Trophoblast cell (in vitro differentiated cells and primary cell): ENCODE results near the gene COL13A1.

Experiments used
- DNase-seq, 2 donors: peaks; one replicate each; pipeline ENCODE4 v3.0.0-alpha.2; 2016
- H2AFZ ChIP-seq: 2 replicates; pipeline ENCODE4 v1.6.1; 2013; ENCODE audit warnings: low read length, moderate library complexity, mild to moderate bottlenecking; ENCODE audit not compliant: insufficient read depth, poor library complexity
- H2AK5ac ChIP-seq: 2 replicates; pipeline ENCODE4 v1.6.1; 2013; ENCODE audit warnings: mild to moderate bottlenecking, low read length
- H2BK120ac ChIP-seq: 2 replicates; pipeline ENCODE4 v1.6.1; 2013; ENCODE audit warnings: low read length, mild to moderate bottlenecking, moderate library complexity; ENCODE audit not compliant: insufficient read depth, poor library complexity
- H2BK12ac ChIP-seq: 2 replicates; pipeline ENCODE4 v1.6.1; 2013; ENCODE audit warnings: mild to moderate bottlenecking, low read length, moderate library complexity
- H2BK5ac ChIP-seq: 2 replicates; pipeline ENCODE4 v1.6.1; 2013; ENCODE audit warnings: low read length, low read depth, moderate library complexity, mild to moderate bottlenecking; ENCODE audit not compliant: poor library complexity
- H3K14ac ChIP-seq: 2 replicates; pipeline ENCODE4 v1.6.1; 2013; ENCODE audit warnings: mild to moderate bottlenecking, low read length
- H3K18ac ChIP-seq: 2 replicates; pipeline ENCODE4 v1.6.1; 2013; ENCODE audit warnings: mild to moderate bottlenecking, low read length
- H3K23ac ChIP-seq: 2 replicates; pipeline ENCODE4 v1.6.1; 2013; ENCODE audit warnings: low read length
- H3K27ac ChIP-seq: 2 replicates; pipeline ENCODE4 v1.5.1; 2013; ENCODE audit warnings: low read depth, mild to moderate bottlenecking, inconsistent platforms, low read length, moderate library complexity
- H3K27me3 ChIP-seq: 2 replicates; pipeline ENCODE4 v1.6.1; 2013; ENCODE audit warnings: inconsistent platforms, mild to moderate bottlenecking, low read length, moderate library complexity; ENCODE audit not compliant: insufficient read depth
- H3K36me3 ChIP-seq, 2 experiments: 1 replicate in 1 of 2; 2 replicates in 1 of 2; pipeline ENCODE4 v1.6.1; 2013; ENCODE audit warnings: low read length in 2 of 2, mild to moderate bottlenecking in 2 of 2, moderate library complexity in 1 of 2; ENCODE audit not compliant: insufficient read depth in 2 of 2, control insufficient read depth in 1 of 2
- H3K4ac ChIP-seq: 2 replicates; pipeline ENCODE4 v1.6.1; 2013; ENCODE audit warnings: low read depth, mild to moderate bottlenecking, low read length, moderate library complexity
- H3K4me1 ChIP-seq, 2 experiments: 1 replicate in 1 of 2; 2 replicates in 1 of 2; pipeline ENCODE4 v1.6.1; 2013; ENCODE audit warnings: low read length in 2 of 2, mild to moderate bottlenecking in 2 of 2, moderate library complexity in 1 of 2; ENCODE audit not compliant: insufficient read depth in 2 of 2, control insufficient read depth in 1 of 2
- H3K4me2 ChIP-seq: 2 replicates; pipeline ENCODE4 v1.6.1; 2013; ENCODE audit warnings: inconsistent platforms, mild to moderate bottlenecking, low read length, moderate library complexity
- H3K4me3 ChIP-seq: 2 replicates; pipeline ENCODE4 v1.5.1; 2013; ENCODE audit warnings: mild to moderate bottlenecking, low read depth, low read length, inconsistent platforms
- H3K79me1 ChIP-seq: one replicate; pipeline ENCODE4 v1.6.1; 2013; ENCODE audit warnings: low read length
- H3K79me2 ChIP-seq: 2 replicates; pipeline ENCODE4 v1.6.1; 2013; ENCODE audit warnings: low read length, mild to moderate bottlenecking; ENCODE audit not compliant: control insufficient read depth, insufficient read depth, poor library complexity
- H3K9ac ChIP-seq: 2 replicates; pipeline ENCODE4 v1.6.1; 2013; ENCODE audit warnings: mild to moderate bottlenecking, low read length
- H3K9me3 ChIP-seq: 2 replicates; pipeline ENCODE4 v1.6.1; 2013; ENCODE audit warnings: low read depth, mild to moderate bottlenecking, control low read depth, inconsistent platforms, low read length; ENCODE audit not compliant: insufficient read depth
- H4K12ac ChIP-seq: 2 replicates; pipeline ENCODE4 v1.6.1; 2013; ENCODE audit warnings: low read depth, mild to moderate bottlenecking, low read length, moderate library complexity
- H4K8ac ChIP-seq: 2 replicates; pipeline ENCODE4 v1.6.1; 2013; ENCODE audit warnings: low read depth, mild to moderate bottlenecking, low read length, moderate library complexity
- H4K91ac ChIP-seq: one replicate; pipeline ENCODE4 v1.6.1; 2013; ENCODE audit warnings: low read depth, mild to moderate bottlenecking, low read length, moderate library complexity
- WGBS: extraction: QIAGEN DNeasy Blood & Tissue Kit; methylation state at CpG from one replicate; pipeline ENCODE4 v1.1.7; 2013; ENCODE audit warnings: missing lambda C conversion rate; ENCODE audit not compliant: insufficient read length, insufficient coverage; ENCODE audit errors: extremely low coverage; 5-methylcytosine and 5-hydroxymethylcytosine counted together

Gene COL13A1

GRCh38 chr10:69883310-69884023 is 81.8 kb downstream of the COL13A1 start:
- H3K4me1 ChIP-seq: no peaks in the 10 kb centered on the region
- no CpG with 5 or more reads among the region's 5 CpGs for WGBS
- no peak overlapping the region for H2AFZ ChIP-seq
- no peaks in the 10 kb centered on the region for H3K79me2 ChIP-seq
- no peak overlapping the region for H2BK12ac ChIP-seq
- H3K18ac ChIP-seq: no peak overlapping the region
- H3K14ac ChIP-seq: no peak overlapping the region
- no peak overlapping the region for H3K4me2 ChIP-seq
- H4K8ac ChIP-seq: no peak overlapping the region
- H3K4me3 ChIP-seq: no peak overlapping the region
- H3K27me3 ChIP-seq: no peaks in the 10 kb centered on the region
- no peak overlapping the region for H3K4ac ChIP-seq
- H4K91ac ChIP-seq: no peak overlapping the region
- H3K9me3 ChIP-seq: no peaks in the 10 kb centered on the region
- H2BK120ac ChIP-seq: no peak overlapping the region
- no peaks in the 10 kb centered on the region for H3K79me1 ChIP-seq
- no peaks in the 10 kb centered on the region for H3K36me3 ChIP-seq
- no peak overlapping the region for H3K9ac ChIP-seq
- no peak overlapping the region for H2AK5ac ChIP-seq
- no peak overlapping the region for H2BK5ac ChIP-seq
- no peak overlapping the region for H4K12ac ChIP-seq
- no peak for DNase-seq
- no peak overlapping the region for H3K27ac ChIP-seq
- no peak overlapping the region for H3K23ac ChIP-seq

DNA sequence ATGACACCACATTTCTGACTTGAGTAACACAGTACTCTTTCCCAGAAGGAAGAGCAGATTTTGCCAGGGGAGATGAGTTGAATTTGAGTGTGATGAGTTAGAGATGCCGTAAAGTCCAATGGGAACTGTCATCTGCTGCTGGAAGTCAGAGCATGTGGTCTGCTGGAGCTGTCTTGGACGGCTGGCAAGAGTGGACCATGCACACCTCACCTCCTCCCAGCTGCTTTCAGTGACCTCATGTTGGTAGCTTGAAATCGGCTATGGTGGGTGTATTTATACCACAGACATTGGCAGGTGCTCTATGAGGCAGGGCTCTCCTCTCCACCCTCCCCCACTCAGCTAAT is 82.3 kb downstream of the COL13A1 start:
- Histone ChIP-seq H3K79me2 (no peaks in the 10 kb centered on the region), H3K27ac (no peak overlapping the region), H2AFZ (no peak overlapping the region), H3K4me3 (no peak overlapping the region), H3K36me3 (no peaks in the 10 kb centered on the region), H2BK12ac (no peak overlapping the region), H3K4me2 (no peak overlapping the region), H3K23ac (peak overlapping the region; percentile 11), H2BK120ac (no peak overlapping the region), H4K91ac (no peak overlapping the region), H3K14ac (no peak overlapping the region), H3K27me3 (no peaks in the 10 kb centered on the region), H2AK5ac (no peak overlapping the region), H3K79me1 (no peaks in the 10 kb centered on the region), H3K4me1 (no peaks in the 10 kb centered on the region), H4K12ac (no peak overlapping the region), H3K9me3 (peaks cover 1% of the 10 kb centered on the region), H2BK5ac (no peak overlapping the region), H3K9ac (no peak overlapping the region), H4K8ac (no peak overlapping the region), H3K18ac (no peak overlapping the region), H3K4ac (no peak overlapping the region)
- WGBS: no CpG with 5 or more reads among the region's 3 CpGs
- DNase-seq: no peak

DNA sequence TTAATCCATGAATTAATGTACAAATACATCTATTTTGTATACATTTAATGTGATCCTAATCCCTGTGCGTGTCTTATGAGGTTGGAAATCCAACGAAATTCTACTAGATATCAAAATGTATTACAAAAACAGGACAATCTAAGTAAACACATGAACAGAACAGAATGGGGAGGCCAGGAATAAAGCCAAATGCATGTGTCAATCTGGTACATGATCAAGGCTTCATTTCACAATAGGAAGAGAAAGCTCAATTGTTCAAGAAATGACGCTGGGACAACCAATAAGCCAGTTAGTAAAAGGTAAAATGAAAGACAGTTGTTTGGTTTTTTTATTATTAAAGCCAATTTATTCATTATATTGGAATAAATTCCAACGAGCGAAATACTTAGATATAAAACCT is 83.0 kb downstream of the COL13A1 start:
- DNase-seq: no peak
- Histone ChIP-seq H3K14ac (no peak overlapping the region), H3K79me2 (no peaks in the 10 kb centered on the region), H3K36me3 (no peaks in the 10 kb centered on the region), H3K79me1 (no peaks in the 10 kb centered on the region), H3K9me3 (peaks cover 3% of the 10 kb centered on the region), H3K4me1 (no peaks in the 10 kb centered on the region), H3K4me3 (no peak overlapping the region), H4K8ac (no peak overlapping the region), H2AFZ (no peak overlapping the region), H2BK120ac (no peak overlapping the region), H3K4ac (no peak overlapping the region), H2BK5ac (no peak overlapping the region), H3K23ac (no peak overlapping the region), H4K91ac (no peak overlapping the region), H3K4me2 (no peak overlapping the region), H3K18ac (no peak overlapping the region), H3K27ac (no peak overlapping the region), H2AK5ac (no peak overlapping the region), H3K27me3 (no peaks in the 10 kb centered on the region), H2BK12ac (no peak overlapping the region), H4K12ac (no peak overlapping the region), H3K9ac (no peak overlapping the region)
- no CpG with 5 or more reads among the region's 5 CpGs for WGBS

DNA sequence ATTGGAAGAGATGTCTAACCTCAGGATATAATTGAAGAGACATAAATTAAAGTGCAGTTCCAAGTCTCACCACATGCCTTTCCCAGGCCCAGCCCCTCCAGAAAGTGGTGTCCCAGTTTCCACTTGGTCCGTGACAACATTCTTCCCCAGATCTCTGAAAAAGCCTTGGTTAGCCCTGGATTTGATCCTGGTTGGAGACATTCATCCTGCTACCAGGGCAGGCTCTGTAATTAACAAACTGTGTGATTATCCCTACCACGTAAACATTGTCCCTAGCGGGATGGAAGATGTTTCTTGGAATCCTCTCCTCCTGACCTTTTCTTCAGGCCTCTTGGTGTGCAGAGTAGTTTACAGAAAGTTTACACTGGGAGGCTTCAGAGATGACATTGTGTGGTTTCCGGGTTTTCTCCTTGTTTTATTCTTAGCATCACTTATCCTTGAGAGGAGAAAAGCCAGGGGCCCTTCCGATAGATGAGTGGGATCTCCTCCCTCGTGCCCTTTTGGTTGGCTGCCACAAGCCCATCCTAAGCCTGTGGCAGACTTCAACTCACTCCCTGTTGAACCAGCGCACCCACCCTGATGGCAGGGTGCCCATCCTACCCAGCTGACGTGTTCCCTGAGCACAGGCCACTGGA is 83.8 kb downstream of the COL13A1 start:
- Histone ChIP-seq H3K18ac (no peak overlapping the region), H3K9ac (no peak overlapping the region), H2BK12ac (no peak overlapping the region), H3K27me3 (no peaks in the 10 kb centered on the region), H3K4me3 (no peak overlapping the region), H3K14ac (no peak overlapping the region), H2AK5ac (no peak overlapping the region), H2BK120ac (no peak overlapping the region), H3K79me1 (no peaks in the 10 kb centered on the region), H3K23ac (no peak overlapping the region), H3K4me2 (no peak overlapping the region), H4K12ac (no peak overlapping the region), H3K9me3 (peaks cover 3% of the 10 kb centered on the region), H3K4ac (no peak overlapping the region), H3K4me1 (no peaks in the 10 kb centered on the region), H3K79me2 (no peaks in the 10 kb centered on the region), H3K36me3 (no peaks in the 10 kb centered on the region), H2AFZ (no peak overlapping the region), H4K91ac (no peak overlapping the region), H4K8ac (no peak overlapping the region), H3K27ac (no peak overlapping the region), H2BK5ac (no peak overlapping the region)
- peak in 1 of 2 donors; percentile 2 for DNase-seq
- no CpG with 5 or more reads among the region's 8 CpGs for whole genome bisulfite sequencing
